H1 (cell line): Measurements from ENCODE around the gene CA10. TPM values are rescaled to one million over a fixed set of nuclear protein-coding genes. Genes with fewer than 3 reads are reported as not detected.

Source experiments
- FOSL1 ChIP-seq: IDR thresholded peaks from 2 replicates; pipeline ENCODE4 v1.6.1; 2011; ENCODE audit warnings: mild to moderate bottlenecking, low read depth, low read length, moderate library complexity; ENCODE audit not compliant: insufficient read depth
- SIN3A ChIP-seq, 2 experiments: IDR thresholded peaks in 1 of 2; conservative IDR thresholded peaks in 1 of 2; 2 replicates each; pipeline ENCODE4 v1.6.1; 2011 to 2012; ENCODE audit warnings: low read length in 2 of 2, improper control_type of control experiment in 1 of 2, low read depth in 1 of 2, mild to moderate bottlenecking in 1 of 2
- polyA plus RNA-seq, 7 experiments: library from polyadenylated mRNA; depleted of rRNA in 3 of 7; stranded (reverse) in 5 of 7; unstranded in 2 of 7; fragments of >200 nt in 5 of 7; fragments of 200-250 nt in 2 of 7; gene quantifications; 1 replicate in 5 of 7; 2 replicates in 1 of 7; 4 replicates in 1 of 7; pipeline versions ENCODE4 v1.2.1 to v1.2.3, GENCODE V29; 2011 to 2013; ENCODE audit warnings: missing spikeins in 2 of 7, mixed read lengths in 2 of 7
- total RNA-seq: library from RNA; stranded (reverse); fragmentation: NEBNext Ultra II Directional; extraction: Animal tissue kit (Norgen Biotek cat#: 25700); gene quantifications from 2 replicates; pipeline ENCODE4 v1.2.1, GENCODE V29; 2021

Gene CA10
- total and polyA plus RNA-seq, 2 of the 8 experiments (the other 6 are each of a cell fraction or from before 2014, with no cell fraction given), result 0.60 to 0.63 TPM

DNA sequence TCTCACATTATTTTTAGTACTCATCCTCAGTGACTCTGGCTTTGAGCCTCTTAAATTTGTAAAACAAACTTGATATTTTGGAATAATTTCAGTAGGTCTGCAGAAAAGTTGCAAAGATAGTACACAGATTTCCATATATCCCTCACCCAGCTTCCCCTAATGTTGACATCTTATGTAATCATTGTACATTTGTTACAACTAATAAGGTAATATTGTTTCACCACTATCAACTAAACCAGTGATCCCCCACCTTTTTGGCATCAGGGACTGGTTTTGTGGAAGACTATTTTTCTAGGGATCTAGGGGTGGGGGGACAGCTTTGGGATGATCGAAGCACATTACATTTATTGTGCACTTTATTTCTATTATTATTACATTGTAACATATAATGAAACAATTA lies 391.2 kb downstream of the CA10 start (continued):
- TF ChIP-seq FOSL1 (no peak), SIN3A (conservative IDR thresholded peaks at IDR 0.05 in 1 of 2, IDR thresholded peaks at IDR 0.05 in 1 of 2; ENCODE audit: low read depth in 1 of 2, low read length in 2 of 2) (no peak)
